ENCODE data around the gene HES4.
A peak's percentile ranks its signal among the peaks of the same experiment; 100 is the strongest.

HES4 gene

GRCh38 chr1:1006305-1007159, 6.6 kb upstream of the HES4 start:
- no peak for DNase-seq (ENCODE audit: low spot score)
- peaks cover 0 to 3% (median 0%) of the 10 kb centered on the region in 3 experiments for H3K27me3 ChIP-seq (ENCODE audit: control insufficient read depth in 3 of 3, insufficient read depth in 3 of 3, low read depth in 1 of 3, low read length in 3 of 3)
- no peak overlapping the region for H3K9ac ChIP-seq (ENCODE audit: low read depth, low read length, poor library complexity)
- H3K14ac ChIP-seq (ENCODE audit: low read length), result no peak overlapping the region
- no peak overlapping the region for H4K8ac ChIP-seq (ENCODE audit: low read depth, low read length)
- peak overlapping the region; percentile 13 for H2AK5ac ChIP-seq (ENCODE audit: low read depth, low read length)
- H3K4me1 ChIP-seq (ENCODE audit: control insufficient read depth in 2 of 2, insufficient read depth in 1 of 2, low read depth in 1 of 2, low read length in 2 of 2), result peaks cover 30 to 37% of the 10 kb centered on the region in 2 donors
- peaks cover 8% of the 10 kb centered on the region for H3K79me1 ChIP-seq (ENCODE audit: low read depth, low read length)
- no peak overlapping the region for H3K4me3 ChIP-seq (ENCODE audit: low read length in 2 of 2)
- peak overlapping the region; percentile 59 for H3K23ac ChIP-seq (ENCODE audit: low read depth, low read length, poor library complexity)
- H3K18ac ChIP-seq (ENCODE audit: low read length), result peak overlapping the region; percentile 31
- no peak overlapping the region for H2BK120ac ChIP-seq (ENCODE audit: low read depth, low read length)
- H4K91ac ChIP-seq (ENCODE audit: low read depth, low read length, poor library complexity), result no peak overlapping the region
- peaks cover 0 to 2% of the 10 kb centered on the region in 2 donors for H3K9me3 ChIP-seq (replicated peaks in 1 of 2; ENCODE audit: control insufficient read depth in 2 of 2, insufficient read depth in 1 of 2, low read depth in 1 of 2, low read length in 2 of 2)
- no peak overlapping the region for H3K4ac ChIP-seq (ENCODE audit: low read length)
- H3K4me2 ChIP-seq (ENCODE audit: insufficient read depth, low read length, poor library complexity, severe bottlenecking), result no peak overlapping the region
- peak overlapping the region; percentile 40 for H2BK15ac ChIP-seq (ENCODE audit: low read length)
- H2BK12ac ChIP-seq (ENCODE audit: low read length), result peak overlapping the region; percentile 18
- no peak overlapping the region for H2AFZ ChIP-seq (ENCODE audit: low read length)
- H3K27ac ChIP-seq (replicated peaks; ENCODE audit: low read length), result no peak overlapping the region
- peaks cover 0 to 4% of the 10 kb centered on the region in 2 donors for H3K36me3 ChIP-seq (replicated peaks in 1 of 2; ENCODE audit: control insufficient read depth in 2 of 2, insufficient read depth in 2 of 2, low read length in 2 of 2)
- H2BK5ac ChIP-seq (ENCODE audit: low read length), result peak overlapping the region; percentile 2
- WGBS, 2 donors (ENCODE audit: extremely low coverage in 2 of 2, insufficient read length in 2 of 2, insufficient replicate concordance in 1 of 2), result no CpG with 5 or more reads among the region's 37 CpGs

- Histone ChIP-seq H3K79me1 (ENCODE audit: low read depth, low read length) (peaks cover 8% of the 10 kb centered on the region), H3K9me3 (replicated peaks in 1 of 2; ENCODE audit: control insufficient read depth in 2 of 2, insufficient read depth in 1 of 2, low read depth in 1 of 2, low read length in 2 of 2) (peaks cover 0 to 1% of the 10 kb centered on the region in 2 donors), H2BK12ac (ENCODE audit: low read length) (peak overlapping the region; percentile 58), H2AK5ac (ENCODE audit: low read depth, low read length) (peak overlapping the region; percentile 13), H3K27me3 (ENCODE audit: control insufficient read depth in 3 of 3, insufficient read depth in 3 of 3, low read depth in 1 of 3, low read length in 3 of 3) (peaks cover 0 to 3% (median 0%) of the 10 kb centered on the region in 3 experiments), H2BK120ac (ENCODE audit: low read depth, low read length) (no peak overlapping the region), H3K9ac (ENCODE audit: low read depth, low read length, poor library complexity) (peak overlapping the region; percentile 60), H4K91ac (ENCODE audit: low read depth, low read length, poor library complexity) (no peak overlapping the region), H3K4me1 (ENCODE audit: control insufficient read depth in 2 of 2, insufficient read depth in 1 of 2, low read depth in 1 of 2, low read length in 2 of 2) (peaks cover 30 to 39% of the 10 kb centered on the region in 2 donors), H3K18ac (ENCODE audit: low read length) (peak overlapping the region; percentile 29), H3K27ac (replicated peaks; ENCODE audit: low read length) (peak overlapping the region; percentile 73), H3K4me2 (ENCODE audit: insufficient read depth, low read length, poor library complexity, severe bottlenecking) (peak overlapping the region; percentile 18), H2BK5ac (ENCODE audit: low read length) (peak overlapping the region; percentile 2), H2BK15ac (ENCODE audit: low read length) (peak overlapping the region; percentile 49), H4K8ac (ENCODE audit: low read depth, low read length) (no peak overlapping the region), H3K36me3 (replicated peaks in 1 of 2; ENCODE audit: control insufficient read depth in 2 of 2, insufficient read depth in 2 of 2, low read length in 2 of 2) (peaks cover 0 to 4% of the 10 kb centered on the region in 2 donors), H3K4me3 (ENCODE audit: low read length in 2 of 2) (no peak overlapping the region), H3K4ac (ENCODE audit: low read length) (no peak overlapping the region), H2AFZ (ENCODE audit: low read length) (no peak overlapping the region), H3K23ac (ENCODE audit: low read depth, low read length, poor library complexity) (peak overlapping the region; percentile 60), H3K14ac (ENCODE audit: low read length) (no peak overlapping the region)
- DNase-seq (ENCODE audit: low spot score), result no peak
- no CpG with 5 or more reads among the region's 23 CpGs for WGBS, 2 donors (ENCODE audit: extremely low coverage in 2 of 2, insufficient read length in 2 of 2, insufficient replicate concordance in 1 of 2)
Observed at GRCh38 chr1:1005774-1006304, 5.9 kb upstream of the HES4 start.

GRCh38 chr1:1004780-1005697, 5.1 kb upstream of the HES4 start:
- Histone ChIP-seq H3K18ac (ENCODE audit: low read length) (peak overlapping the region; percentile 91), H2BK5ac (ENCODE audit: low read length) (peak overlapping the region; percentile 19), H3K4me3 (ENCODE audit: low read length in 2 of 2) (peak overlapping the region in 1 of 2 donors; percentile 38), H2BK12ac (ENCODE audit: low read length) (peak overlapping the region; percentile 5), H2BK120ac (ENCODE audit: low read depth, low read length) (no peak overlapping the region), H3K79me1 (ENCODE audit: low read depth, low read length) (peaks cover 8% of the 10 kb centered on the region), H4K8ac (ENCODE audit: low read depth, low read length) (no peak overlapping the region), H3K4me2 (ENCODE audit: insufficient read depth, low read length, poor library complexity, severe bottlenecking) (peak overlapping the region; percentile 26), H3K4me1 (ENCODE audit: control insufficient read depth in 2 of 2, insufficient read depth in 1 of 2, low read depth in 1 of 2, low read length in 2 of 2) (peaks cover 30 to 40% of the 10 kb centered on the region in 2 donors), H2AK5ac (ENCODE audit: low read depth, low read length) (peak overlapping the region; percentile 13), H3K9me3 (replicated peaks in 1 of 2; ENCODE audit: control insufficient read depth in 2 of 2, insufficient read depth in 1 of 2, low read depth in 1 of 2, low read length in 2 of 2) (peaks cover 0 to 1% of the 10 kb centered on the region in 2 donors), H3K23ac (ENCODE audit: low read depth, low read length, poor library complexity) (peak overlapping the region; percentile 1), H2BK15ac (ENCODE audit: low read length) (peak overlapping the region; percentile 31), H3K14ac (ENCODE audit: low read length) (peak overlapping the region; percentile 61), H3K27ac (replicated peaks; ENCODE audit: low read length) (peak overlapping the region; percentile 73), H3K27me3 (ENCODE audit: control insufficient read depth in 3 of 3, insufficient read depth in 3 of 3, low read depth in 1 of 3, low read length in 3 of 3) (peaks cover 0 to 3% (median 0%) of the 10 kb centered on the region in 3 experiments), H4K91ac (ENCODE audit: low read depth, low read length, poor library complexity) (no peak overlapping the region), H3K9ac (ENCODE audit: low read depth, low read length, poor library complexity) (peak overlapping the region; percentile 75), H3K4ac (ENCODE audit: low read length) (no peak overlapping the region), H3K36me3 (replicated peaks in 1 of 2; ENCODE audit: control insufficient read depth in 2 of 2, insufficient read depth in 2 of 2, low read length in 2 of 2) (peaks cover 0 to 4% of the 10 kb centered on the region in 2 donors), H2AFZ (ENCODE audit: low read length) (peak overlapping the region; percentile 68)
- no peak for DNase-seq (ENCODE audit: low spot score)
- WGBS, 2 donors (ENCODE audit: extremely low coverage in 2 of 2, insufficient read length in 2 of 2, insufficient replicate concordance in 1 of 2), result no CpG with 5 or more reads among the region's 21 CpGs

Data from neuronal stem cell (in vitro differentiated cells).